ENCODE data around the gene VPS51. TPM values are rescaled to one million over a fixed set of nuclear protein-coding genes. Genes with fewer than 3 reads are reported as not detected.

The VPS51 gene
- total RNA-seq, 1 experiment from 2014 or later = 89.5 TPM

- TF ChIP-seq, protein P1, sequence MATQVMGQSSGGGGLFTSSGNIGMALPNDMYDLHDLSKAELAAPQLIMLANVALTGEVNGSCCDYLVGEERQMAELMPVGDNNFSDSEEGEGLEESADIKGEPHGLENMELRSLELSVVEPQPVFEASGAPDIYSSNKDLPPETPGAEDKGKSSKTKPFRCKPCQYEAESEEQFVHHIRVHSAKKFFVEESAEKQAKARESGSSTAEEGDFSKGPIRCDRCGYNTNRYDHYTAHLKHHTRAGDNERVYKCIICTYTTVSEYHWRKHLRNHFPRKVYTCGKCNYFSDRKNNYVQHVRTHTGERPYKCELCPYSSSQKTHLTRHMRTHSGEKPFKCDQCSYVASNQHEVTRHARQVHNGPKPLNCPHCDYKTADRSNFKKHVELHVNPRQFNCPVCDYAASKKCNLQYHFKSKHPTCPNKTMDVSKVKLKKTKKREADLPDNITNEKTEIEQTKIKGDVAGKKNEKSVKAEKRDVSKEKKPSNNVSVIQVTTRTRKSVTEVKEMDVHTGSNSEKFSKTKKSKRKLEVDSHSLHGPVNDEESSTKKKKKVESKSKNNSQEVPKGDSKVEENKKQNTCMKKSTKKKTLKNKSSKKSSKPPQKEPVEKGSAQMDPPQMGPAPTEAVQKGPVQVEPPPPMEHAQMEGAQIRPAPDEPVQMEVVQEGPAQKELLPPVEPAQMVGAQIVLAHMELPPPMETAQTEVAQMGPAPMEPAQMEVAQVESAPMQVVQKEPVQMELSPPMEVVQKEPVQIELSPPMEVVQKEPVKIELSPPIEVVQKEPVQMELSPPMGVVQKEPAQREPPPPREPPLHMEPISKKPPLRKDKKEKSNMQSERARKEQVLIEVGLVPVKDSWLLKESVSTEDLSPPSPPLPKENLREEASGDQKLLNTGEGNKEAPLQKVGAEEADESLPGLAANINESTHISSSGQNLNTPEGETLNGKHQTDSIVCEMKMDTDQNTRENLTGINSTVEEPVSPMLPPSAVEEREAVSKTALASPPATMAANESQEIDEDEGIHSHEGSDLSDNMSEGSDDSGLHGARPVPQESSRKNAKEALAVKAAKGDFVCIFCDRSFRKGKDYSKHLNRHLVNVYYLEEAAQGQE (IDR thresholded peaks at IDR 0.05; ENCODE audit: low read depth) = no peak
- TF ChIP-seq ELF1 (IDR thresholded peaks at IDR 0.05; ENCODE audit: borderline replicate concordance, low read depth) (no peak), POLR2A (IDR thresholded peaks at IDR 0.05; ENCODE audit: borderline replicate concordance, extremely low read depth, insufficient read depth, insufficient read length) (no peak), EGR1 (IDR thresholded peaks at IDR 0.05; ENCODE audit: low read depth) (no peak)
These were observed 18.6 kb downstream of the VPS51 start (continued) for GRCh38 chr11:65114538-65115171.

DNA sequence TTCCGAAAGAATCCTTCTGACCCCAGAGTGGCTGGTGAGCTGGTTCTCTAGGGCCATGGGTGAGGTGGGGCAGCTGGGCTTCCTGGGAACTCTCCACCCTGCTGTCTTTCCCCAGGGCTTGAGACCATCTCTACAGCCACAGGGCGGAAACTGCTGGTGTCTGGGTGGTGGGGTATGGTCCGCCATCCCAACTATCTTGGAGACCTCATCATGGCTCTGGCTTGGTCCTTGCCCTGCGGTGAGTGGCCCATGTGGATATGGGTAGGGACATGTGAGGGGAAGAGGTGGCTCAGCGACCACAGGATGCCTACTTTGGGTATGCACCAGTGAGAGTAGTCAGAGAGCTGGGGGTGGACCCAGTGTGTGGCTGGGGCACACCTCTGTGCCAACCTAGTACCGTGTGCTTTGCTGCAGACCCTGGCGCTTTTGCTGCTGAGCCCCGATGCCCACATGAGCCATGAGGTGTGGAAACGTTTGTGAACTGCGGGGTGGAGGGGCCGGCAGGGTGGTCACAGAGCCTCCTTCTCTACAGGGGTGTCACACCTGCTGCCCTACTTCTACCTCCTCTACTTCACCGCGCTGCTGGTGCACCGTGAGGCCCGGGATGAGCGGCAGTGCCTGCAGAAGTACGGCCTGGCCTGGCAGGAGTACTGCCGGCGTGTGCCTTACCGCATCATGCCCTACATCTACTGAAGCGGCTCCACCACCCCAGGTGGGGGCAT is 19.5 kb downstream of the VPS51 start:
- Histone ChIP-seq H3K79me2 (ENCODE audit: insufficient read depth, low read length) (peaks cover 35% of the 10 kb centered on the region), H3K4me1 (ENCODE audit: control insufficient read depth in 1 of 2, insufficient read depth in 2 of 2, low read length in 2 of 2) (peaks cover 21 to 54% of the 10 kb centered on the region in 2 experiments), H3K27me3 (ENCODE audit: insufficient read depth, low read length) (no peaks in the 10 kb centered on the region), H4K20me1 (ENCODE audit: insufficient read depth) (no peaks in the 10 kb centered on the region; the same call in 1 of the 2 replicates), H3K27ac (ENCODE audit: low read depth, low read length) (peak overlapping the region; percentile 95), H3K4me2 (ENCODE audit: low read length) (peak overlapping the region; percentile 94), H3K9me2 (ENCODE audit: insufficient read depth) (no peaks in the 10 kb centered on the region), H3K9ac (ENCODE audit: low read length) (peak overlapping the region; percentile 98; the same call in 1 of the 2 replicates), H3K4me3 (replicated peaks in 1 of 2; ENCODE audit: low read depth in 1 of 2, low read length in 2 of 2) (peak overlapping the region; percentile 88 to 90; a peak in 3 of 4 replicates), H3K9me3 (ENCODE audit: control insufficient read depth in 1 of 2, insufficient read depth in 1 of 2, low read depth in 1 of 2, low read length in 2 of 2) (no peaks in the 10 kb centered on the region), H2AFZ (ENCODE audit: low read depth, low read length, poor library complexity, severe bottlenecking) (no peak overlapping the region), H3K36me3 (ENCODE audit: control insufficient read depth in 1 of 2, insufficient read depth in 2 of 2, low read length in 2 of 2) (peaks cover 7 to 33% of the 10 kb centered on the region in 2 experiments)
- no peak for ATAC-seq
- POLR2A ChIA-PET = no interaction called here
- DNase-seq (ENCODE audit: low read depth, low spot score) = no peak
- TF ChIP-seq EZH2 (IDR thresholded peaks at IDR 0.05) (no peak), SP1 (IDR thresholded peaks at IDR 0.05; ENCODE audit: low read depth) (no peak), FOSL1 (IDR thresholded peaks at IDR 0.05; ENCODE audit: low read depth) (no peak), YY1 (IDR thresholded peaks at IDR 0.05; ENCODE audit: extremely low read depth, insufficient replicate concordance, low read depth, low read length) (no peak), EZH2phosphoT487 (IDR thresholded peaks at IDR 0.05; ENCODE audit: borderline replicate concordance) (no peak), POLR2AphosphoS5 (IDR thresholded peaks at IDR 0.05; ENCODE audit: low read depth, low read length) (no peak), ZNF274 (IDR thresholded peaks at IDR 0.05; ENCODE audit: low read depth, low read length) (no peak), SRF (IDR thresholded peaks at IDR 0.05; ENCODE audit: low read depth) (no peak), CBX3 (IDR thresholded peaks at IDR 0.05; ENCODE audit: low read depth) (no peak), ZFX (IDR thresholded peaks at IDR 0.05) (no peak), RAD21 (IDR thresholded peaks at IDR 0.05; ENCODE audit: low read depth) (no peak), TCF7L2 (IDR thresholded peaks at IDR 0.05; ENCODE audit: borderline replicate concordance, extremely low read depth, insufficient read depth, insufficient read length) (no peak)
- TF ChIP-seq, protein P2, sequence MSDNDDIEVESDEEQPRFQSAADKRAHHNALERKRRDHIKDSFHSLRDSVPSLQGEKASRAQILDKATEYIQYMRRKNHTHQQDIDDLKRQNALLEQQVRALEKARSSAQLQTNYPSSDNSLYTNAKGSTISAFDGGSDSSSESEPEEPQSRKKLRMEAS (IDR thresholded peaks at IDR 0.05) = no peak
- CTCF ChIA-PET = no interaction called here
- intact Hi-C loops (cut with micrococcal nuclease) = loop anchor here (5.0 to 10.0 kb wide), 3 partner anchors 103 to 328 kb away; partner anchors contain the start of genes ARL2 and ATG2A
- RAD21 ChIA-PET (ENCODE audit: low non-redundant PET in 1 of 2, low total read pairs in 2 of 2, uncharacterized antibody in 2 of 2, unreplicated experiment in 2 of 2) = no interaction called here
- BruUV-seq (replicated peaks) = TSS peak; percentile 2

Measured in HCT116 (cell line).